H1 (cell line): Measurements from ENCODE around the gene UBE2D2. TPM values are rescaled to one million over a fixed set of nuclear protein-coding genes. Genes with fewer than 3 reads are reported as not detected.
"Not testable (repeated sequence)": the region's sequence is repeated elsewhere in the genome, so short reads cannot be mapped to it uniquely, and the experiment has no call there.

ENCODE experiments used
- CTCF ChIA-PET: fragments of 300-600 bp; sonication (Branson Sonifier 250); formaldehyde crosslinking; loops from one replicate; lab custom pipeline; 2021; ENCODE audit not compliant: partially characterized antibody; lab: Charles Lee
- POLR2A ChIA-PET: fragments of 300-600 bp; sonication (Branson Sonifier 250); formaldehyde crosslinking; loops from one replicate; lab custom pipeline; 2021; ENCODE audit warnings: inconsistent platforms; ENCODE audit not compliant: partially characterized antibody; lab: Charles Lee
- DNase-seq, 2 experiments: peaks; one replicate each; pipeline versions ENCODE4 v3.0.0 to v3.0.0-alpha.2; 2010 to 2022; ENCODE audit warnings: low spot score in 2 of 2, low read depth in 1 of 2, mixed read lengths in 1 of 2
- FAIRE-seq: peaks from 2 replicates; lab custom pipeline; 2011; peaks lifted over from hg19 to GRCh38; lab: Jason Lieb, UNC
- H2AFZ ChIP-seq: 2 replicates; pipeline ENCODE4 v1.8.1; 2012; ENCODE audit warnings: low read length, inconsistent platforms
- H2AK5ac ChIP-seq: 2 replicates; pipeline ENCODE4 v1.6.1; 2013; ENCODE audit warnings: low read depth, low read length
- H2BK120ac ChIP-seq: replicated peaks from 2 replicates; pipeline ENCODE3; 2013; ENCODE audit warnings: low read depth, low read length, inconsistent platforms
- H2BK12ac ChIP-seq: 2 replicates; pipeline ENCODE4 v1.6.1; 2013; ENCODE audit warnings: low read depth, low read length
- H2BK15ac ChIP-seq: 2 replicates; pipeline ENCODE4 v1.6.1; 2013; ENCODE audit warnings: low read length
- H2BK20ac ChIP-seq: 2 replicates; pipeline ENCODE4 v1.6.1; 2013; ENCODE audit warnings: low read length
- H2BK5ac ChIP-seq: 2 replicates; pipeline ENCODE4 v1.6.1; 2013; ENCODE audit warnings: low read depth, low read length
- H3K14ac ChIP-seq: 2 replicates; pipeline ENCODE4 v1.6.1; 2013; ENCODE audit warnings: inconsistent platforms; ENCODE audit not compliant: insufficient read length
- H3K18ac ChIP-seq: 2 replicates; pipeline ENCODE4 v1.6.1; 2013; ENCODE audit warnings: low read length; ENCODE audit errors: extremely low read depth
- H3K23ac ChIP-seq: 2 replicates; pipeline ENCODE4 v1.6.1; 2013; ENCODE audit warnings: inconsistent platforms; ENCODE audit not compliant: insufficient read length
- H3K23me2 ChIP-seq: 2 replicates; pipeline ENCODE4 v1.6.1; 2013; ENCODE audit warnings: low read depth, low read length
- H3K27ac ChIP-seq: 2 replicates; pipeline ENCODE4 v1.6.1; 2011; ENCODE audit warnings: low read depth, low read length, inconsistent platforms
- H3K27me3 ChIP-seq, 4 experiments: replicated peaks in 1 of 4; 1 replicate in 1 of 4; 2 replicates in 3 of 4; pipeline versions ENCODE4 v1.6.1 to v1.8.1; 2011 to 2013; ENCODE audit warnings: low read length in 3 of 4, mild to moderate bottlenecking in 3 of 4, inconsistent platforms in 2 of 4, mixed read lengths in 2 of 4, moderate library complexity in 1 of 4; ENCODE audit not compliant: control insufficient read depth in 3 of 4, insufficient read depth in 3 of 4; ENCODE audit errors: extremely low read depth in 1 of 4
- H3K36me3 ChIP-seq, 4 experiments: 2 replicates each; pipeline versions ENCODE4 v1.6.1 to v1.8.1; 2011 to 2013; ENCODE audit warnings: mild to moderate bottlenecking in 4 of 4, low read length in 3 of 4, moderate library complexity in 2 of 4, control low read depth in 1 of 4, inconsistent platforms in 1 of 4; ENCODE audit not compliant: insufficient read depth in 4 of 4, control insufficient read depth in 2 of 4
- H3K4ac ChIP-seq: replicated peaks from 2 replicates; pipeline ENCODE3; 2013; ENCODE audit warnings: low read length, low read depth, mixed read lengths, inconsistent platforms; ENCODE audit not compliant: insufficient read length
- H3K4me1 ChIP-seq, 4 experiments: replicated peaks in 1 of 4; 1 replicate in 1 of 4; 2 replicates in 3 of 4; pipeline versions ENCODE4 v1.6.1 to v1.8.1; 2011 to 2013; ENCODE audit warnings: low read length in 3 of 4, inconsistent platforms in 2 of 4, mixed read lengths in 1 of 4; ENCODE audit not compliant: insufficient read depth in 4 of 4, control insufficient read depth in 3 of 4
- H3K4me2 ChIP-seq, 2 experiments: 2 replicates each; pipeline versions ENCODE4 v1.6.1 to v1.8.1; 2011 to 2013; ENCODE audit warnings: low read depth in 2 of 2, low read length in 2 of 2, control low read depth in 1 of 2, inconsistent platforms in 1 of 2, mild to moderate bottlenecking in 1 of 2; ENCODE audit not compliant: insufficient read depth in 1 of 2
- H3K4me3 ChIP-seq, 4 experiments: fragments of 200-600, 300-600 bp in 1 of 4; sonication (generic), shearing (Covaris generic), sonication (Bioruptor Twin) in 1 of 4; 2 replicates each; pipeline versions ENCODE4 v1.5.1 to v1.8.1; 2011 to 2016; ENCODE audit warnings: low read length in 4 of 4, low read depth in 3 of 4, control low read depth in 2 of 4, inconsistent platforms in 2 of 4, mild to moderate bottlenecking in 2 of 4, mixed read lengths in 1 of 4, moderate library complexity in 1 of 4; ENCODE audit not compliant: insufficient read depth in 2 of 4; ENCODE audit errors: extremely low read depth in 1 of 4
- H3K56ac ChIP-seq: replicated peaks from 2 replicates; pipeline ENCODE3; 2013; ENCODE audit warnings: low read depth, mild to moderate bottlenecking, mixed read lengths, low read length, inconsistent platforms; ENCODE audit not compliant: insufficient read length
- H3K79me1 ChIP-seq: 2 replicates; pipeline ENCODE4 v1.6.1; 2013; ENCODE audit warnings: low read depth, low read length, control low read depth
- H3K79me2 ChIP-seq, 2 experiments: 2 replicates each; pipeline versions ENCODE4 v1.6.1 to v1.8.1; 2012 to 2013; ENCODE audit warnings: low read length in 2 of 2, mild to moderate bottlenecking in 2 of 2, inconsistent platforms in 1 of 2; ENCODE audit not compliant: insufficient read depth in 2 of 2, control insufficient read depth in 1 of 2
- H3K9ac ChIP-seq, 4 experiments: replicated peaks in 1 of 4; 1 replicate in 1 of 4; 2 replicates in 3 of 4; pipeline versions ENCODE4 v1.6.1 to v1.8.1; 2011 to 2013; ENCODE audit warnings: low read depth in 3 of 4, low read length in 3 of 4, control low read depth in 2 of 4, mild to moderate bottlenecking in 2 of 4, moderate library complexity in 2 of 4, inconsistent platforms in 1 of 4; ENCODE audit errors: extremely low read depth in 1 of 4
- H3K9me3 ChIP-seq, 2 experiments: 2 replicates each; pipeline versions ENCODE4 v1.6.1 to v1.8.1; 2012 to 2013; ENCODE audit warnings: mild to moderate bottlenecking in 2 of 2, moderate library complexity in 2 of 2, control low read depth in 1 of 2, inconsistent platforms in 1 of 2, low read depth in 1 of 2, low read length in 1 of 2, mixed read lengths in 1 of 2; ENCODE audit not compliant: insufficient read depth in 2 of 2
- H4K20me1 ChIP-seq, 2 experiments: replicated peaks in 1 of 2; 2 replicates each; pipeline versions ENCODE3 to v1.8.1; 2011 to 2013; ENCODE audit warnings: inconsistent platforms in 2 of 2, low read length in 2 of 2, mild to moderate bottlenecking in 1 of 2; ENCODE audit not compliant: insufficient read depth in 2 of 2, control insufficient read depth in 1 of 2
- H4K5ac ChIP-seq: 2 replicates; pipeline ENCODE4 v1.6.1; 2013; ENCODE audit warnings: low read length, low read depth, mixed read lengths, inconsistent platforms; ENCODE audit not compliant: insufficient read length
- H4K8ac ChIP-seq: 2 replicates; pipeline ENCODE4 v1.8.0; 2013; ENCODE audit warnings: mild to moderate bottlenecking, moderate library complexity, low read length, inconsistent platforms; ENCODE audit not compliant: insufficient read depth; ENCODE audit errors: extremely low read depth
- H4K91ac ChIP-seq: replicated peaks from 2 replicates; pipeline ENCODE3; 2013; ENCODE audit warnings: low read length, mixed read lengths, inconsistent platforms; ENCODE audit not compliant: insufficient read length
- WGBS, 2 experiments: shearing (Covaris generic) in 1 of 2; methylation state at CpG; one replicate each; pipeline versions ENCODE4 v1.1.6 to v1.1.7; 2013 to 2015; ENCODE audit warnings: low lambda C conversion rate in 2 of 2, mixed read lengths in 2 of 2, inconsistent platforms in 1 of 2, low coverage in 1 of 2, missing lambda C conversion rate in 1 of 2; ENCODE audit not compliant: insufficient replicate concordance in 2 of 2, insufficient coverage in 1 of 2, insufficient read length in 1 of 2; ENCODE audit errors: extremely low coverage in 1 of 2, missing lambda C conversion rate in 1 of 2; 5-methylcytosine and 5-hydroxymethylcytosine counted together
- polyA plus RNA-seq, 7 experiments: library from polyadenylated mRNA; depleted of rRNA in 3 of 7; stranded (reverse) in 5 of 7; unstranded in 2 of 7; fragments of >200 nt in 5 of 7; fragments of 200-250 nt in 2 of 7; gene quantifications; 1 replicate in 5 of 7; 2 replicates in 1 of 7; 4 replicates in 1 of 7; pipeline versions ENCODE4 v1.2.1 to v1.2.3, GENCODE V29; 2011 to 2013; ENCODE audit warnings: missing spikeins in 2 of 7, mixed read lengths in 2 of 7
- total RNA-seq: library from RNA; stranded (reverse); fragmentation: NEBNext Ultra II Directional; extraction: Animal tissue kit (Norgen Biotek cat#: 25700); gene quantifications from 2 replicates; pipeline ENCODE4 v1.2.1, GENCODE V29; 2021

The UBE2D2 gene
- total and polyA plus RNA-seq, 2 of the 8 experiments (the other 6 are each of a cell fraction or from before 2014, with no cell fraction given) = 66.9 to 203 TPM

DNA sequence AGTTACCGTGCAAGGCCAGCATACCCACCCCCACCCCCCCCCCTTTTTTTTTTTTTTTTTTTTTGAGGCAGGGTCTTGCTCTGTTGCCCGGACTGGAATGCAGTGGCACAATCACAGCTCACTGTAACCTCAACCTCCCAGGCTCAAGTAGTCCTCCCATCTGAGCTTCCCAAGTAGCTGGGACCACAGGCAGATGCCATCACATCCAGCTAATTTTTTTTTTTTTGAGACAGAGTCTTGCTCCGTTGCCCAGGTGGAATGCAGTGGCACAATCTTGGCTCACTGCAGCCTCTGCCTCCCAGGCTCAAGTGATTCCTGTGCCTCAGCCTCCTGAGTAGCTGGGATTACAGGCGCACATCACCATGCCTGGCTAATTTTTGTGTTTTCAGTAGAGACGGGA is 64.3 kb downstream of the UBE2D2 start:
- not testable (repeated sequence) for H3K27ac ChIP-seq, H2BK20ac ChIP-seq, H3K27me3 ChIP-seq, H3K4me3 ChIP-seq, H3K79me2 ChIP-seq, H3K4me2 ChIP-seq, FAIRE-seq, H4K8ac ChIP-seq, H2AFZ ChIP-seq, H2AK5ac ChIP-seq, H4K91ac ChIP-seq, H3K4ac ChIP-seq, H4K5ac ChIP-seq, H2BK12ac ChIP-seq, H3K18ac ChIP-seq, H2BK5ac ChIP-seq, H3K79me1 ChIP-seq, H3K23me2 ChIP-seq, DNase-seq, H3K23ac ChIP-seq, H3K9ac ChIP-seq, H3K56ac ChIP-seq, H3K4me1 ChIP-seq, H3K14ac ChIP-seq, H4K20me1 ChIP-seq, H2BK15ac ChIP-seq, H2BK120ac ChIP-seq, H3K9me3 ChIP-seq
- CTCF ChIA-PET = interaction anchor here (0.6 to 2.1 kb wide), 3 partner anchors 8 to 824 kb away, joined by 3 to 10 read pairs (median 4); no protein-coding TSS in a partner anchor
- 87% methylated on average over 4 of the region's 5 CpGs; no CpG with 5 or more reads in 1 of the 2 experiments for WGBS, 2 experiments
- peaks cover 4 to 65% (median 40%) of the 10 kb centered on the region in 4 experiments for H3K36me3 ChIP-seq
- POLR2A ChIA-PET = interaction anchor here (0.6 kb wide), 1 partner anchor 55 kb away, joined by 3 read pairs; no protein-coding TSS in a partner anchor
